Measurements from ENCODE around the gene IGF2BP3. TPM values are rescaled to one million over a fixed set of nuclear protein-coding genes. Genes with fewer than 3 reads are reported as not detected.

Gene IGF2BP3
- total RNA-seq, 1 experiment from 2014 or later = 120 TPM

- Histone ChIP-seq H3K9ac (ENCODE audit: low read length) (no peak overlapping the region), H3K4me3 (ENCODE audit: low read length) (no peak overlapping the region), H3K27ac (ENCODE audit: low read length) (0 out of 2 replicates have a peak overlapping the region, but pooled peaks have one; percentile 24), H3K79me2 (ENCODE audit: low read length) (peaks cover 77% of the 10 kb centered on the region), H4K20me1 (ENCODE audit: insufficient read depth, low read depth, low read length) (no peaks in the 10 kb centered on the region), H3K4me1 (ENCODE audit: low read length) (peaks cover 26% of the 10 kb centered on the region), H3K36me3 (ENCODE audit: insufficient read depth, low read length) (peaks cover 53% of the 10 kb centered on the region), H3K4me2 (ENCODE audit: low read depth, low read length, poor library complexity, severe bottlenecking) (no peak overlapping the region), H3K9me3 (ENCODE audit: low read length) (no peaks in the 10 kb centered on the region), H3K9me2 (replicated peaks; ENCODE audit: insufficient read depth, low read length) (no peaks in the 10 kb centered on the region), H2AFZ (ENCODE audit: low read length) (no peak overlapping the region), H3K27me3 (ENCODE audit: low read length) (no peaks in the 10 kb centered on the region)
- DNase-seq = no peak
These were observed 75.7 kb downstream of the IGF2BP3 start for GRCh38 chr7:23394488-23395171.

GRCh38 chr7:23393636-23394035 is 76.7 kb downstream of the IGF2BP3 start:
- Histone ChIP-seq H3K9ac (ENCODE audit: low read length) (no peak overlapping the region), H3K27me3 (ENCODE audit: low read length) (no peaks in the 10 kb centered on the region), H3K4me2 (ENCODE audit: low read depth, low read length, poor library complexity, severe bottlenecking) (no peak overlapping the region), H4K20me1 (ENCODE audit: insufficient read depth, low read depth, low read length) (no peaks in the 10 kb centered on the region), H3K4me3 (ENCODE audit: low read length) (no peak overlapping the region), H3K9me2 (replicated peaks; ENCODE audit: insufficient read depth, low read length) (no peaks in the 10 kb centered on the region), H3K27ac (ENCODE audit: low read length) (no peak overlapping the region), H3K79me2 (ENCODE audit: low read length) (peaks cover 83% of the 10 kb centered on the region), H3K4me1 (ENCODE audit: low read length) (peaks cover 26% of the 10 kb centered on the region), H3K9me3 (ENCODE audit: low read length) (no peaks in the 10 kb centered on the region), H2AFZ (ENCODE audit: low read length) (no peak overlapping the region), H3K36me3 (ENCODE audit: insufficient read depth, low read length) (peaks cover 50% of the 10 kb centered on the region)
- no peak for DNase-seq

- Histone ChIP-seq H3K36me3 (ENCODE audit: insufficient read depth, low read length) (peaks cover 58% of the 10 kb centered on the region), H3K27me3 (ENCODE audit: low read length) (no peaks in the 10 kb centered on the region), H3K79me2 (ENCODE audit: low read length) (peaks cover 92% of the 10 kb centered on the region), H3K4me2 (ENCODE audit: low read depth, low read length, poor library complexity, severe bottlenecking) (no peak overlapping the region), H3K9me3 (ENCODE audit: low read length) (no peaks in the 10 kb centered on the region), H3K9ac (ENCODE audit: low read length) (no peak overlapping the region), H3K4me1 (ENCODE audit: low read length) (peaks cover 23% of the 10 kb centered on the region), H4K20me1 (ENCODE audit: insufficient read depth, low read depth, low read length) (no peaks in the 10 kb centered on the region), H3K27ac (ENCODE audit: low read length) (no peak overlapping the region), H2AFZ (ENCODE audit: low read length) (no peak overlapping the region), H3K4me3 (ENCODE audit: low read length) (no peak overlapping the region), H3K9me2 (replicated peaks; ENCODE audit: insufficient read depth, low read length) (no peaks in the 10 kb centered on the region)
- DNase-seq = no peak
These were observed 80.6 kb downstream of the IGF2BP3 start for GRCh38 chr7:23389701-23390100.

GRCh38 chr7:23387583-23387982 is 82.7 kb downstream of the IGF2BP3 start:
- Histone ChIP-seq H3K4me2 (ENCODE audit: low read depth, low read length, poor library complexity, severe bottlenecking) (no peak overlapping the region), H3K36me3 (ENCODE audit: insufficient read depth, low read length) (peaks cover 47% of the 10 kb centered on the region; the same call in 1 of the 2 replicates), H2AFZ (ENCODE audit: low read length) (no peak overlapping the region), H3K4me3 (ENCODE audit: low read length) (no peak overlapping the region), H3K27ac (ENCODE audit: low read length) (no peak overlapping the region), H3K4me1 (ENCODE audit: low read length) (peaks cover 19% of the 10 kb centered on the region), H3K9me3 (ENCODE audit: low read length) (no peaks in the 10 kb centered on the region), H3K9me2 (replicated peaks; ENCODE audit: insufficient read depth, low read length) (no peaks in the 10 kb centered on the region), H3K27me3 (ENCODE audit: low read length) (no peaks in the 10 kb centered on the region), H3K9ac (ENCODE audit: low read length) (no peak overlapping the region), H3K79me2 (ENCODE audit: low read length) (peaks cover 91% of the 10 kb centered on the region), H4K20me1 (ENCODE audit: insufficient read depth, low read depth, low read length) (no peaks in the 10 kb centered on the region)
- DNase-seq = no peak

- no peaks in the 10 kb centered on the region for H3K27me3 ChIP-seq (ENCODE audit: low read length)
- no peaks in the 10 kb centered on the region for H3K9me3 ChIP-seq (ENCODE audit: low read length)
- H3K9me2 ChIP-seq (replicated peaks; ENCODE audit: insufficient read depth, low read length) = no peaks in the 10 kb centered on the region
- no peak overlapping the region for H3K9ac ChIP-seq (ENCODE audit: low read length)
- DNase-seq = no peak
- no peaks in the 10 kb centered on the region for H4K20me1 ChIP-seq (ENCODE audit: insufficient read depth, low read depth, low read length)
- H3K4me1 ChIP-seq (ENCODE audit: low read length) = peaks cover 37% of the 10 kb centered on the region
- H3K79me2 ChIP-seq (ENCODE audit: low read length) = peaks cover 96% of the 10 kb centered on the region
- H3K4me3 ChIP-seq (ENCODE audit: low read length) = no peak overlapping the region
- H3K4me2 ChIP-seq (ENCODE audit: low read depth, low read length, poor library complexity, severe bottlenecking) = no peak overlapping the region
- H3K27ac ChIP-seq (ENCODE audit: low read length) = peak overlapping the region; percentile 54
- H3K36me3 ChIP-seq (ENCODE audit: insufficient read depth, low read length) = peaks cover 39% of the 10 kb centered on the region; the same call in 1 of the 2 replicates
- H2AFZ ChIP-seq (ENCODE audit: low read length) = no peak overlapping the region
These were observed 85.2 kb downstream of the IGF2BP3 start for GRCh38 chr7:23385140-23385539.

- H3K36me3 ChIP-seq (ENCODE audit: insufficient read depth, low read length) = peaks cover 40% of the 10 kb centered on the region
- no peak overlapping the region for H3K4me2 ChIP-seq (ENCODE audit: low read depth, low read length, poor library complexity, severe bottlenecking)
- no peak overlapping the region for H2AFZ ChIP-seq (ENCODE audit: low read length)
- no peaks in the 10 kb centered on the region for H4K20me1 ChIP-seq (ENCODE audit: insufficient read depth, low read depth, low read length)
- no peak overlapping the region; the same call in 1 of the 2 replicates for H3K27ac ChIP-seq (ENCODE audit: low read length)
- H3K27me3 ChIP-seq (ENCODE audit: low read length) = no peaks in the 10 kb centered on the region
- no peak overlapping the region for H3K4me3 ChIP-seq (ENCODE audit: low read length)
- H3K9me2 ChIP-seq (replicated peaks; ENCODE audit: insufficient read depth, low read length) = no peaks in the 10 kb centered on the region
- H3K79me2 ChIP-seq (ENCODE audit: low read length) = peaks cover 92% of the 10 kb centered on the region
- no peak for DNase-seq
- no peaks in the 10 kb centered on the region for H3K9me3 ChIP-seq (ENCODE audit: low read length)
- peaks cover 41% of the 10 kb centered on the region for H3K4me1 ChIP-seq (ENCODE audit: low read length)
- no peak overlapping the region for H3K9ac ChIP-seq (ENCODE audit: low read length)
These were observed 87.1 kb downstream of the IGF2BP3 start for GRCh38 chr7:23383225-23383624.

GRCh38 chr7:23380961-23381360 is 89.3 kb downstream of the IGF2BP3 start:
- Histone ChIP-seq H3K27me3 (ENCODE audit: low read length) (no peaks in the 10 kb centered on the region), H3K36me3 (ENCODE audit: insufficient read depth, low read length) (peaks cover 26% of the 10 kb centered on the region), H3K79me2 (ENCODE audit: low read length) (peaks cover 90% of the 10 kb centered on the region), H3K9ac (ENCODE audit: low read length) (no peak overlapping the region), H2AFZ (ENCODE audit: low read length) (no peak overlapping the region), H3K4me1 (ENCODE audit: low read length) (peaks cover 52% of the 10 kb centered on the region), H4K20me1 (ENCODE audit: insufficient read depth, low read depth, low read length) (no peaks in the 10 kb centered on the region), H3K4me2 (ENCODE audit: low read depth, low read length, poor library complexity, severe bottlenecking) (no peak overlapping the region), H3K27ac (ENCODE audit: low read length) (peak overlapping the region; percentile 12), H3K4me3 (ENCODE audit: low read length) (no peak overlapping the region), H3K9me3 (ENCODE audit: low read length) (no peaks in the 10 kb centered on the region), H3K9me2 (replicated peaks; ENCODE audit: insufficient read depth, low read length) (no peaks in the 10 kb centered on the region)
- no peak for DNase-seq

- peaks cover 90% of the 10 kb centered on the region for H3K79me2 ChIP-seq (ENCODE audit: low read length)
- no peak overlapping the region for H3K4me2 ChIP-seq (ENCODE audit: low read depth, low read length, poor library complexity, severe bottlenecking)
- H3K36me3 ChIP-seq (ENCODE audit: insufficient read depth, low read length) = peaks cover 24% of the 10 kb centered on the region
- no peak overlapping the region for H2AFZ ChIP-seq (ENCODE audit: low read length)
- H3K27me3 ChIP-seq (ENCODE audit: low read length) = no peaks in the 10 kb centered on the region
- no peak overlapping the region for H3K4me3 ChIP-seq (ENCODE audit: low read length)
- H3K4me1 ChIP-seq (ENCODE audit: low read length) = peaks cover 52% of the 10 kb centered on the region
- H4K20me1 ChIP-seq (ENCODE audit: insufficient read depth, low read depth, low read length) = no peaks in the 10 kb centered on the region
- no peaks in the 10 kb centered on the region for H3K9me2 ChIP-seq (replicated peaks; ENCODE audit: insufficient read depth, low read length)
- H3K9ac ChIP-seq (ENCODE audit: low read length) = no peak overlapping the region
- DNase-seq = no peak
- peak overlapping the region; percentile 12; the same call in 1 of the 2 replicates for H3K27ac ChIP-seq (ENCODE audit: low read length)
- H3K9me3 ChIP-seq (ENCODE audit: low read length) = no peaks in the 10 kb centered on the region
These were observed 89.7 kb downstream of the IGF2BP3 start for GRCh38 chr7:23380556-23380955.

Data from Karpas-422 (cell line).